ENCODE measurements around the gene ATP2C2. TPM values are rescaled to one million over a fixed set of nuclear protein-coding genes. Genes with fewer than 3 reads are reported as not detected.
"Not testable (repeated sequence)": the region's sequence is repeated elsewhere in the genome, so short reads cannot be mapped to it uniquely, and the experiment has no call there.

Gene ATP2C2
- total RNA-seq, 1 experiment from 2014 or later: 0.67 TPM

DNA sequence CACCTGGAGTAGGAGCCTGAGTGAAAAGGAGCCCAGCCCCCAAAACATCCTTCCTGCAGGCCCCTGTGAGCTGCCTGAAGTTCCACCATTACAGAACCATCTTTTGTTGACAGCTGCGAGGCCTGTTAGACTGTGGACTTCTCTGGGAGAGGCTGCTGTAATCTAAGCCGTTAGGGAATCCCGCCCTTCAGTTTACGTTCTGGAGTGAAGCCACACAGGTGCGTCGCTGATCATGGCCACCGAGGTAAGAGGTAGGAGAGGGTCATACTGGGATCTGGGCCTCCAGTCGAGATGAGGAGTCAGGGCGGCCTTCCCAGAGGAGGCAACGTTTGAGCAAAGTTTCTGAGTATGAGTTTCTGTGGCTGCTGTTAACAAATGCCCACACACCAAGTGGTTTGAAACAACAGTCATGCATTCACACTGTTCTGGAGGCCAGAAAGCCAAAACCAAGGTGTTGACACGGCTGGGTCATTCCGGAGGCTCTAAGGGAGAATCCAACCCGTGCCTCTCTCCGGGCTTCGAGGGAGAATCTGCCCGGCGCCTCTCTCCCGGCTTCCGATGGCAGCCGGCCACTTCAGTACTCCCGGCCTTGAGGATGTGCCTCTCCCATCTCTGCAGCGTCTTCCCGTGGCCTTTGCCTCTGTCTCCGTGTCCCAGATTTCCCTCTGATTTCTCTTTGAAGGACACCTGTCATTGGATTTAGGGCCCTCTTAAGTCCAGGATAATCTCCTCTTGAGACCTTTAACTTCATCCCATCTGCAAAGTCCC is 26.6 kb upstream of the ATP2C2 start:
- in situ Hi-C loops (cut with HindIII; ENCODE audit: low pct_unique_long_range_greater_than_20kb, low sequenced_read_pairs): no loop called here
- intact Hi-C loops (cut with micrococcal nuclease; ENCODE audit: unreplicated experiment): no loop called here
- Histone ChIP-seq H3K4me1 (ENCODE audit: control insufficient read depth, insufficient read depth, low read length) (no peaks in the 10 kb centered on the region), H3K27ac (ENCODE audit: low read length) (no peak overlapping the region), H3K36me3 (ENCODE audit: control insufficient read depth, insufficient read depth, low read length) (no peaks in the 10 kb centered on the region), H3K27me3 (ENCODE audit: control insufficient read depth, insufficient read depth, low read length) (no peaks in the 10 kb centered on the region), H3K4me3 (ENCODE audit: low read depth in 2 of 2, low read length in 2 of 2) (no peak overlapping the region), H3K9me3 (ENCODE audit: control insufficient read depth, insufficient read depth, low read depth, low read length) (no peaks in the 10 kb centered on the region)
- BruUV-seq (replicated peaks): no TSS peak
- no peak for DNase-seq (ENCODE audit: low read depth, low spot score)
- POLR2A ChIA-PET: no interaction called here
- ATAC-seq: no peak
- no peak for TF ChIP-seq SIN3A (IDR thresholded peaks at IDR 0.05; ENCODE audit: borderline replicate concordance, insufficient read depth, low read depth, low read length)
- no peak for TF ChIP-seq POLR2AphosphoS5 (IDR thresholded peaks at IDR 0.05; ENCODE audit: low read depth, low read length)
- TF ChIP-seq, protein P1, sequence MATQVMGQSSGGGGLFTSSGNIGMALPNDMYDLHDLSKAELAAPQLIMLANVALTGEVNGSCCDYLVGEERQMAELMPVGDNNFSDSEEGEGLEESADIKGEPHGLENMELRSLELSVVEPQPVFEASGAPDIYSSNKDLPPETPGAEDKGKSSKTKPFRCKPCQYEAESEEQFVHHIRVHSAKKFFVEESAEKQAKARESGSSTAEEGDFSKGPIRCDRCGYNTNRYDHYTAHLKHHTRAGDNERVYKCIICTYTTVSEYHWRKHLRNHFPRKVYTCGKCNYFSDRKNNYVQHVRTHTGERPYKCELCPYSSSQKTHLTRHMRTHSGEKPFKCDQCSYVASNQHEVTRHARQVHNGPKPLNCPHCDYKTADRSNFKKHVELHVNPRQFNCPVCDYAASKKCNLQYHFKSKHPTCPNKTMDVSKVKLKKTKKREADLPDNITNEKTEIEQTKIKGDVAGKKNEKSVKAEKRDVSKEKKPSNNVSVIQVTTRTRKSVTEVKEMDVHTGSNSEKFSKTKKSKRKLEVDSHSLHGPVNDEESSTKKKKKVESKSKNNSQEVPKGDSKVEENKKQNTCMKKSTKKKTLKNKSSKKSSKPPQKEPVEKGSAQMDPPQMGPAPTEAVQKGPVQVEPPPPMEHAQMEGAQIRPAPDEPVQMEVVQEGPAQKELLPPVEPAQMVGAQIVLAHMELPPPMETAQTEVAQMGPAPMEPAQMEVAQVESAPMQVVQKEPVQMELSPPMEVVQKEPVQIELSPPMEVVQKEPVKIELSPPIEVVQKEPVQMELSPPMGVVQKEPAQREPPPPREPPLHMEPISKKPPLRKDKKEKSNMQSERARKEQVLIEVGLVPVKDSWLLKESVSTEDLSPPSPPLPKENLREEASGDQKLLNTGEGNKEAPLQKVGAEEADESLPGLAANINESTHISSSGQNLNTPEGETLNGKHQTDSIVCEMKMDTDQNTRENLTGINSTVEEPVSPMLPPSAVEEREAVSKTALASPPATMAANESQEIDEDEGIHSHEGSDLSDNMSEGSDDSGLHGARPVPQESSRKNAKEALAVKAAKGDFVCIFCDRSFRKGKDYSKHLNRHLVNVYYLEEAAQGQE (IDR thresholded peaks at IDR 0.05; ENCODE audit: insufficient read depth in 1 of 2, low read depth in 2 of 2, low read length in 1 of 2): no peak
- TF ChIP-seq, protein P2, sequence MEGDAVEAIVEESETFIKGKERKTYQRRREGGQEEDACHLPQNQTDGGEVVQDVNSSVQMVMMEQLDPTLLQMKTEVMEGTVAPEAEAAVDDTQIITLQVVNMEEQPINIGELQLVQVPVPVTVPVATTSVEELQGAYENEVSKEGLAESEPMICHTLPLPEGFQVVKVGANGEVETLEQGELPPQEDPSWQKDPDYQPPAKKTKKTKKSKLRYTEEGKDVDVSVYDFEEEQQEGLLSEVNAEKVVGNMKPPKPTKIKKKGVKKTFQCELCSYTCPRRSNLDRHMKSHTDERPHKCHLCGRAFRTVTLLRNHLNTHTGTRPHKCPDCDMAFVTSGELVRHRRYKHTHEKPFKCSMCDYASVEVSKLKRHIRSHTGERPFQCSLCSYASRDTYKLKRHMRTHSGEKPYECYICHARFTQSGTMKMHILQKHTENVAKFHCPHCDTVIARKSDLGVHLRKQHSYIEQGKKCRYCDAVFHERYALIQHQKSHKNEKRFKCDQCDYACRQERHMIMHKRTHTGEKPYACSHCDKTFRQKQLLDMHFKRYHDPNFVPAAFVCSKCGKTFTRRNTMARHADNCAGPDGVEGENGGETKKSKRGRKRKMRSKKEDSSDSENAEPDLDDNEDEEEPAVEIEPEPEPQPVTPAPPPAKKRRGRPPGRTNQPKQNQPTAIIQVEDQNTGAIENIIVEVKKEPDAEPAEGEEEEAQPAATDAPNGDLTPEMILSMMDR (IDR thresholded peaks at IDR 0.05): no peak
- no peak for TF ChIP-seq TCF7L2 (IDR thresholded peaks at IDR 0.05; ENCODE audit: low read depth, low read length)
- CTCF ChIA-PET: no interaction called here

DNA sequence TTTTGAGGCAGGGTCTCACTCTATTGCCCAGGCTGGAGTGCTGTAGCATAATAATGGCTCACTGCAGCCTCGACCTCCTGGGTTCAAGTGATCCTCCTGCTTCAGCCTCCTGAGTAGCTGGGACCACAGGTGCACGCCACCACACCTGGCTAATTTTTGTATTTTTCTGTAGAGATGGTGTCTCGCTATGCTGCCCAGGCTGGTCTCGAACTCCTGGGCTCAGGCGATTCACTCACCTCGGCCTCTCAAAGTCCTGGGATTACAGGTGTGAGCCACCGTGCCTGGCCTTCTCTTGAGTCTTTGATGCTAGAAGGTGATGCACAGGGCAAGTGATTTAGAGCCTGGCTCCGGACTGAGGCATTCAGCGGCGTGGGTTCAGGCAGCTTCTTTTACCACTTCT is 24.5 kb upstream of the ATP2C2 start:
- in situ Hi-C loops (cut with HindIII; ENCODE audit: low pct_unique_long_range_greater_than_20kb, low sequenced_read_pairs): not testable (repeated sequence)

DNA sequence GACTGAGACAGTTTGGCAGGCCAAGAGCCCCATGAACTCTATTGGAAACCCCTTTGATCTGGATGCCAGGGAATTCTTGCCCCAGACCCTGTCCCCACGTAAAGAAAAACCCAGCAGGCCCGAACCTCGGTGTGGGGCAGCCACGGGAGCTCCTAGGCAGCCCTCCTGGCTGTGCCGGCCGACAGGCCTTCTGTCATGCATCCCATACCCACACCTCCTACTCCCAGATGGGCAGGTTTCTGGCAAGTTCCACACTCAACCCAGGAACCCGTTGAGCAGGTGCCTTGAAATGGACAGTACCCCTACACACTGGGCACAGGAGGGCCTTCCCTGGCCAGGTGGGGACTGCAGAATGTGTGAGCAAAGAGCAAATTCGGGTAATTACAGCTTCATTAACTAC is 23.6 kb upstream of the ATP2C2 start:
- TF ChIP-seq POLR2AphosphoS5 (IDR thresholded peaks at IDR 0.05; ENCODE audit: low read depth, low read length): no peak
- TF ChIP-seq, protein P1 (IDR thresholded peaks at IDR 0.05; ENCODE audit: insufficient read depth in 1 of 2, low read depth in 2 of 2, low read length in 1 of 2): no peak
- TF ChIP-seq, protein P2 (IDR thresholded peaks at IDR 0.05): no peak
- no peak for TF ChIP-seq SIN3A (IDR thresholded peaks at IDR 0.05; ENCODE audit: borderline replicate concordance, insufficient read depth, low read depth, low read length)
- TF ChIP-seq TCF7L2 (IDR thresholded peaks at IDR 0.05; ENCODE audit: low read depth, low read length): no peak
- no peaks in the 10 kb centered on the region for H3K9me3 ChIP-seq (ENCODE audit: control insufficient read depth, insufficient read depth, low read depth, low read length)
- ChIA-PET POLR2A (no interaction called here), CTCF (no interaction called here)
- in situ Hi-C loops (cut with HindIII; ENCODE audit: low pct_unique_long_range_greater_than_20kb, low sequenced_read_pairs) (no loop called here), intact Hi-C loops (cut with micrococcal nuclease; ENCODE audit: unreplicated experiment) (no loop called here)
- no peaks in the 10 kb centered on the region for H3K27me3 ChIP-seq (ENCODE audit: control insufficient read depth, insufficient read depth, low read length)
- no TSS peak for BruUV-seq (replicated peaks)
- no peaks in the 10 kb centered on the region for H3K36me3 ChIP-seq (ENCODE audit: control insufficient read depth, insufficient read depth, low read length)
- DNase-seq (ENCODE audit: low read depth, low spot score) (no peak), ATAC-seq (no peak)
- H3K4me1 ChIP-seq (ENCODE audit: control insufficient read depth, insufficient read depth, low read length): no peaks in the 10 kb centered on the region
- H3K27ac ChIP-seq (ENCODE audit: low read length): no peak overlapping the region
- no peak overlapping the region for H3K4me3 ChIP-seq (ENCODE audit: low read depth in 2 of 2, low read length in 2 of 2)

More for the DNA sequence above, 24.5 kb upstream of the ATP2C2 start:
- H3K36me3 ChIP-seq (ENCODE audit: control insufficient read depth, insufficient read depth, low read length); ATAC-seq; H3K27me3 ChIP-seq (ENCODE audit: control insufficient read depth, insufficient read depth, low read length); POLR2A ChIA-PET; H3K4me1 ChIP-seq (ENCODE audit: control insufficient read depth, insufficient read depth, low read length); CTCF ChIA-PET; intact Hi-C loops (cut with micrococcal nuclease; ENCODE audit: unreplicated experiment); H3K9me3 ChIP-seq (ENCODE audit: control insufficient read depth, insufficient read depth, low read depth, low read length); H3K27ac ChIP-seq (ENCODE audit: low read length); H3K4me3 ChIP-seq (ENCODE audit: low read depth in 2 of 2, low read length in 2 of 2); DNase-seq (ENCODE audit: low read depth, low spot score); BruUV-seq (replicated peaks): not testable (repeated sequence)

All from Panc1 (cell line).